Pericardium fibroblast (primary cell): ENCODE data around the gene HSD11B1L. TPM values are rescaled to one million over a fixed set of nuclear protein-coding genes. Genes with fewer than 3 reads are reported as not detected.

ENCODE experiments used
- total RNA-seq: library from RNA; depleted of rRNA; stranded (reverse); fragments of >200 nt; gene quantifications from 2 replicates; pipeline ENCODE4 v1.2.3, GENCODE V29; 2015

The HSD11B1L gene, protein sequence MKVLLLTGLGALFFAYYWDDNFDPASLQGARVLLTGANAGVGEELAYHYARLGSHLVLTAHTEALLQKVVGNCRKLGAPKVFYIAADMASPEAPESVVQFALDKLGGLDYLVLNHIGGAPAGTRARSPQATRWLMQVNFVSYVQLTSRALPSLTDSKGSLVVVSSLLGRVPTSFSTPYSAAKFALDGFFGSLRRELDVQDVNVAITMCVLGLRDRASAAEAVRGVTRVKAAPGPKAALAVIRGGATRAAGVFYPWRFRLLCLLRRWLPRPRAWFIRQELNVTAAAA
- total RNA-seq, result 19.3 and 34.9 TPM in 2 replicates

DNA sequence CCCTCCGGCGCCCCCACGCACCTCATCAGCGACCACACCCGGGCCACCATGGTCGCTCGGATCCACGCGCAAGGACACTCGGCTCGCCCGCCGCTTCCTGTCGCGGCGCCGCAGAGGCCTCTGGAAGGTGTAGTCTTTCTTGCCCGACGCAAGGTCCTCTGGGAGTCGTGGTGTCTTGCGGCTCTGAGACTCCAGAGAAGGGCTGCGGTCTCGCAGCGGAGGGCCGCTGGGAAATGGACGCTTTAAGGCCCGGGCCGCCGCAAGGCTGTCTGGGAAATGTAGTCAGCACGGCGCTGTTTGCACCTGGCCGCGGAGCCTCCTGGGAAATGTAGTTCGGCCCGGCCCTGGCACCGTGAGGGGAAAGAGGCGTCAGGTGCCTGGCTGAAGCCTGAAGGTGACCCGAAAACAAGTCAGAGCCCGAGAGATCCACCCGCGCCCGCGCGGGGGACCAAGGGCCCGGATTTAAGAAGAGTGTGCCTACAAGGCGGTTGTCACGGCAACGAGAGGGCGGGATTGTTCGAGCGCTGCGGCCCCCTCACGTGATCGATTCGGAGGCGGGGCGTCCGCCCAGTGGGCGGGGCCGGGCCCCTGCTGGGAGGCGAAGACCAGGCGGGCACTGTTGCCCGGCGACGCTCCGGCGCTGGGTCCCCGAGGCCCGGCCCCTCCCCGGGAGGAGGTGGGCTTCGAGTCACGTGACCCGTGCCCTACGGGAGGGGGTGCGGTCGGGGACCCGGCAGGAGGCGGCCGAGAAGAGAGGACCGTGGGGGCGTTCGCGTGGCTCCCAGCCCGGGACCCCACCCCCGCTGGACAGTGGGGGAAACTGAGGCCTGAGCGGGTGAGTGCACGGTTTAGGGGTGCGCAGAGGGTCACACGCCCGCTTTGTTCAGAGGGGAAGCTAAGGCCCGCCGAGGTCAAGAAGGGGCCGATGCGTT, at the start of gene HSD11B1L, which contains the start of gene MICOS13:
Gene HSD11B1L (plus strand): TSS at position 591 of the 932 bp plus-strand sequence. CDS start 3,806 bp downstream, outside the sequence.
Gene MICOS13 (minus strand): TSS at position 80 of the 932 bp plus-strand sequence. CDS start 30 bp downstream, at position 50.

DNA sequence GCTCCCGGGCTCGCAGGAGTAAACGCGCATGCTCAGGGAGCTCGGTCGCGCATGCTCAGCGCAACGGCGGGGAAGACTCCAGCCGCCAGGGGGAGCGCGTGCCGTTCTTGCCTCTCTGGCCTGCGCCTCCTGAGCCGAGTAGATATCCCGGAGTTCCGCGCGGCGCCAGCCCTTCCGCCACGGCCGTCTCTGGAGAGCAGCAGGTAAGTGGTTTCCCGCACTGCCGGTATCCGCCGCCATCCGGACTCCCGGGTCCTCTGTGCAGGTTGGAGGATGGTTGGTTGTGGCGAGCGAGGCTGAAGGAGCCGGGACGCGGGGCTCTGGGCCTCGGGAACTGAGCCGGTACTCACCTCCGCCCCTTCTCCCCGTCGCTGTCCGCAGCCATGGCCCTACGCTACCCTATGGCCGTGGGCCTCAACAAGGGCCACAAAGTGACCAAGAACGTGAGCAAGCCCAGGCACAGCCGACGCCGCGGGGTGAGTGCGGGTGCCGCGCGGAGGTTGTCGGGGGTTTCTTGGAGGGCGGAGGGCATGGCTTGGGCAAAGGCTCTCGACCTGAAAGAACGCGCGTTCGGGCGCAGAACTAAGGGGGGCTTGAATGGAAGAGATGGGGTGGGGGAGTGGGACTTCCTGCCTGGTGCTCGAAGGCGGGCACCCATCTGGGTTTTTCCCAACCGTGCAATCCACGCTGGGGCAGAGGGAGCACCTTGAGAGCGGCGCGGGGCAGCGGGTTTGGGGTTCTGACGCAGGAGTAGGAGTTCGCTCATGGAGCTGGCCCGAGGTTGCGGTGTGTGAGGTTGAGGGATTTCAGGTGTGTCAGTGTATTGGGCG, 9.5 kb downstream of the HSD11B1L start, which contains the start of gene RPL36:
Gene RPL36 (plus strand): TSS at position 171 of the 830 bp plus-strand sequence. CDS start 213 bp downstream, at position 384.

DNA sequence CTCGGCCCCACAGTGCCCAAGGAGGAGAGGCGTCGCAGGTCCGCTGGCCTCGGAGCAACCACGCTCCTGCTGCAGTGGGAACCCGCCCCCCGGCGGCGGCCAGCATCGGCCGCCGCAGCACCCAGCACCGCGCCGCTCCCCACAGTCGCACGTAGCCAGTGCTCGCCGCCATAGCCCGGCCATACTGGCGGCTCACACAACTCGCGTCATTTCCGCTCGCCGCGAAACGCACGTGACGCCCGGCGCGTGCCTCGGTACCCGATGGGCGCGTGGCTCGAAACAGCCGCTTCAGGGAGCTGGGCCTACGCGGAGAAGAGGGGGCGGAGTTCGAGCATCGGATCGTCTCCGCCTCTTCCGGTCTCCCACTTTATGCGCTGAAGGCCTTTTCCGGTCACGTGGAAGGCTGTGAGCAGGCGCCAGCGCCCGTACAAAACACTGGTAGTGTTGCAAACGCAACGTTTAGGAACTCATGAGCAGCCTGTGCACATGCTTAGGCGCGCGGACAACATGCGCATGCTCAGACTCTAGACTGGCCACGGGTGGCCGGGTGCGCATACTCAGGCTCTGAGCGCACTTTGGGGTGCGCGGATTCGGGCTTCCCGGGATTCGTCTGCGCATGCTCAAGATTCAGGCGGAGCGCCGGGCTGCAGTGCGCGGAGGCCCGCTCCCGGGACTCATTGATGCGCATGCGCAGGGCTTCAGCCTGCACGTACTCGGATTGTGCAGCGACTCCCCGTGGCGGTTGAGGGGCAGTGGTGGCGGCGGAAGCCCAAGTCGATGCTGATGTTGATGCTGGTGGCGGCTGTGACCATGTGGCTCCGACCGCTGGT, 39.3 kb downstream of the HSD11B1L start, which contains the start of the genes CATSPERD and LONP1:
Gene CATSPERD (plus strand): TSS at position 677 of the 830 bp plus-strand sequence. CDS start 101 bp downstream, at position 778.
Gene LONP1 (minus strand): TSS at position 186 of the 830 bp plus-strand sequence. CDS start 14 bp downstream, at position 172.

Other genes starting within 250 kb of the HSD11B1L start
- gene ZNRF4, start 225.6 kb upstream of the HSD11B1L start, total RNA-seq, result not detected in 2 replicates
- not detected in 2 replicates for gene TINCR, start 113.1 kb upstream of the HSD11B1L start, total RNA-seq
- 14.1 and 17.5 TPM in 2 replicates for gene SAFB2, start 58.3 kb upstream of the HSD11B1L start, total RNA-seq
- gene SAFB, start 57.9 kb upstream of the HSD11B1L start, total RNA-seq, result 32.6 and 47.2 TPM in 2 replicates
- gene MICOS13, start 511 bp upstream of the HSD11B1L start, total RNA-seq, result 45.6 and 74.7 TPM in 2 replicates
- gene RPL36, start 9.3 kb downstream of the HSD11B1L start, total RNA-seq, result 1,315 and 2,006 TPM in 2 replicates
- 85.5 and 107 TPM in 2 replicates for gene LONP1, start 39.1 kb downstream of the HSD11B1L start, total RNA-seq
- gene CATSPERD, start 39.6 kb downstream of the HSD11B1L start, total RNA-seq, result not detected in 2 replicates
- 0.60 and 2.2 TPM in 2 replicates for gene PRR22, start 103.7 kb downstream of the HSD11B1L start, total RNA-seq
- gene DUS3L, start 110.1 kb downstream of the HSD11B1L start, total RNA-seq, result 15.7 and 17.4 TPM in 2 replicates
- gene NRTN, start 124.0 kb downstream of the HSD11B1L start, total RNA-seq, result 0.12 TPM in 1 of 2 replicates, not detected in the other
- gene FUT6, start 158.7 kb downstream of the HSD11B1L start, total RNA-seq, result not detected in 2 replicates
- gene FUT3, start 170.4 kb downstream of the HSD11B1L start, total RNA-seq, result not detected in 2 replicates
- not detected in 2 replicates for gene FUT5, start 189.5 kb downstream of the HSD11B1L start, total RNA-seq
- 341 and 345 TPM in 2 replicates for gene NDUFA11, start 222.8 kb downstream of the HSD11B1L start, total RNA-seq
- gene VMAC, start 223.8 kb downstream of the HSD11B1L start, total RNA-seq, result 3.5 and 4.9 TPM in 2 replicates
- gene CAPS, start 233.2 kb downstream of the HSD11B1L start, total RNA-seq, result 2.0 and 4.9 TPM in 2 replicates